ENCODE results near the gene AQP6.

The AQP6 gene

DNA sequence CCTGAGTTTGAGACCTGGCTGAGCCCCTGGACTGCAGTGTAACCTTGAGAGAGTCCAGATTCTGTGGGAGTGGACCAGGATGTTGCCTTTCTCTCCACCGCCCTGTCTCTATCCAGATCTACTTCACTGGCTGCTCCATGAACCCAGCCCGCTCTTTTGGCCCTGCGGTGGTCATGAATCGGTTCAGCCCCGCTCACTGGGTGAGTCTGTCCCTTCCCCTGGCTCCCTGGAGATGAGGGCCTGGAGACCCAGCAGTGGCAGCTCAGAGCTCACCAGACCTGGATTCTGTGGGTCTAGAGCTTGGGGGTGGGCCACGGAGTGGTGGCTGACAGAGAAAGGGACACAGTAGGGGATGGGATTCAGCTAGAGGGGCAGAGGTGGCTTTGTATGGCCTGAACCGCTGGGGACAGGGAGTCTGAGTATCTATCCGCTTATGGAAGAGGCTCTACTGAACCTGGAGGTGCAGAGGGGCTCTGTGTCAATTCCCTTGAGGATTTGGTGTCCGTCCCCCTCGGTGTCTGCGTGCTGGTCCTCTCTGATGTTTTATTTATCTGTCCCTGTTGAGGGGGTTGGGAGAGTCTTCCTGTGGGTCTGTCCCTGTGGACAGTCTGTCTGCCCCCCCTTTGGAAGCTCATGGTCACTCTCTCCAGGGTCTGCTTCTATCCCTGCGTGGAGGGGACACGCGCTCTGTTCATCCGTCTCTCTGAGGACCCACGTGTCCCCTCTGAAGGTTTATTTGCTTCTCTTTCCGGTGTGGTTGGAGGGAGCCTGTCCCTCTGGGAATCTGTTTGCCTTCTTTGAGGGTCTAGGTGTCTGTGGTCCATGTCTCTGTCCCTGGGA is 8.6 kb upstream of the AQP6 start:
- ATAC-seq: no peak
- TF ChIP-seq, protein P1, sequence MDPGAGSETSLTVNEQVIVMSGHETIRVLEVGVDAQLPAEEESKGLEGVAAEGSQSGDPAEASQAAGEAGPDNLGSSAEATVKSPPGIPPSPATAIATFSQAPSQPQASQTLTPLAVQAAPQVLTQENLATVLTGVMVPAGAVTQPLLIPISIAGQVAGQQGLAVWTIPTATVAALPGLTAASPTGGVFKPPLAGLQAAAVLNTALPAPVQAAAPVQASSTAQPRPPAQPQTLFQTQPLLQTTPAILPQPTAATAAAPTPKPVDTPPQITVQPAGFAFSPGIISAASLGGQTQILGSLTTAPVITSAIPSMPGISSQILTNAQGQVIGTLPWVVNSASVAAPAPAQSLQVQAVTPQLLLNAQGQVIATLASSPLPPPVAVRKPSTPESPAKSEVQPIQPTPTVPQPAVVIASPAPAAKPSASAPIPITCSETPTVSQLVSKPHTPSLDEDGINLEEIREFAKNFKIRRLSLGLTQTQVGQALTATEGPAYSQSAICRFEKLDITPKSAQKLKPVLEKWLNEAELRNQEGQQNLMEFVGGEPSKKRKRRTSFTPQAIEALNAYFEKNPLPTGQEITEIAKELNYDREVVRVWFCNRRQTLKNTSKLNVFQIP (CRISPR knock-in tag; IDR thresholded peaks at IDR 0.05; ENCODE audit: borderline replicate concordance, low read depth): no peak
- no peak for TF ChIP-seq ARNTL (CRISPR knock-in tag; IDR thresholded peaks at IDR 0.05; ENCODE audit: borderline replicate concordance, low read depth)
- no peak for TF ChIP-seq RARB (CRISPR knock-in tag; IDR thresholded peaks at IDR 0.05)
- TF ChIP-seq, protein P2, sequence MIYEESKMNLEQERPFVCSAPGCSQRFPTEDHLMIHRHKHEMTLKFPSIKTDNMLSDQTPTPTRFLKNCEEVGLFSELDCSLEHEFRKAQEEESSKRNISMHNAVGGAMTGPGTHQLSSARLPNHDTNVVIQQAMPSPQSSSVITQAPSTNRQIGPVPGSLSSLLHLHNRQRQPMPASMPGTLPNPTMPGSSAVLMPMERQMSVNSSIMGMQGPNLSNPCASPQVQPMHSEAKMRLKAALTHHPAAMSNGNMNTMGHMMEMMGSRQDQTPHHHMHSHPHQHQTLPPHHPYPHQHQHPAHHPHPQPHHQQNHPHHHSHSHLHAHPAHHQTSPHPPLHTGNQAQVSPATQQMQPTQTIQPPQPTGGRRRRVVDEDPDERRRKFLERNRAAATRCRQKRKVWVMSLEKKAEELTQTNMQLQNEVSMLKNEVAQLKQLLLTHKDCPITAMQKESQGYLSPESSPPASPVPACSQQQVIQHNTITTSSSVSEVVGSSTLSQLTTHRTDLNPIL (CRISPR knock-in tag; IDR thresholded peaks at IDR 0.05; ENCODE audit: low read depth): no peak
- TF ChIP-seq TOX (CRISPR knock-in tag; IDR thresholded peaks at IDR 0.05; ENCODE audit: borderline replicate concordance): no peak
- no peak for TF ChIP-seq PPARA (CRISPR knock-in tag; IDR thresholded peaks at IDR 0.05; ENCODE audit: borderline replicate concordance)
- TF ChIP-seq CSDC2 (CRISPR knock-in tag; IDR thresholded peaks at IDR 0.05): no peak
- TF ChIP-seq ZFP30 (CRISPR knock-in tag; IDR thresholded peaks at IDR 0.05): no peak

DNA sequence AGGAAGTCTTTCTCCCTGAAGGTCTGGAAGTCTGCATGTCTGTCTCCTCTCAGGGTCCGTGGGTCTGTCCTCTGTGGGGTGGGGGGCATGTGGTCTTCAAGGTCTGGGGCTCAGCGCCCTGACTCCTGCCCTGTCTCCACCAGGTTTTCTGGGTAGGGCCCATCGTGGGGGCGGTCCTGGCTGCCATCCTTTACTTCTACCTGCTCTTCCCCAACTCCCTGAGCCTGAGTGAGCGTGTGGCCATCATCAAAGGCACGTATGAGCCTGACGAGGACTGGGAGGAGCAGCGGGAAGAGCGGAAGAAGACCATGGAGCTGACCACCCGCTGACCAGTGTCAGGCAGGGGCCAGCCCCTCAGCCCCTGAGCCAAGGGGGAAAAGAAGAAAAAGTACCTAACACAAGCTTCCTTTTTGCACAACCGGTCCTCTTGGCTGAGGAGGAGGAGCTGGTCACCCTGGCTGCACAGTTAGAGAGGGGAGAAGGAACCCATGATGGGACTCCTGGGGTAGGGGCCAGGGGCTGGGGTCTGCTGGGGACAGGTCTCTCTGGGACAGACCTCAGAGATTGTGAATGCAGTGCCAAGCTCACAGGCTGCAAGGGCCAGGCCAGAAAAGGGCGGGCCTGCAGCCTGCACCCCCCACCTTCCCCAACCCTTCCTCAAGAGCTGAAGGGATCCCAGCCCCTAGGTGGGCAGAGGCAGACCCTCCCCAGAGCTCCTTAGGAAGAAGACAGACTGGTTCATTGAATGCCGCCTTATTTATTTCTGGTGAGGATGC is 7.7 kb upstream of the AQP6 start:
- TF ChIP-seq OSR1 (CRISPR knock-in tag; IDR thresholded peaks at IDR 0.05): no peak
- no peak for TF ChIP-seq BACH2 (CRISPR knock-in tag; IDR thresholded peaks at IDR 0.05; ENCODE audit: borderline replicate concordance)
- TF ChIP-seq, protein P2 (CRISPR knock-in tag; IDR thresholded peaks at IDR 0.05; ENCODE audit: low read depth): no peak
- no peak for TF ChIP-seq ZNF70 (CRISPR knock-in tag; IDR thresholded peaks at IDR 0.05)
- TF ChIP-seq RARB (CRISPR knock-in tag; IDR thresholded peaks at IDR 0.05): no peak
- TF ChIP-seq, protein P3, sequence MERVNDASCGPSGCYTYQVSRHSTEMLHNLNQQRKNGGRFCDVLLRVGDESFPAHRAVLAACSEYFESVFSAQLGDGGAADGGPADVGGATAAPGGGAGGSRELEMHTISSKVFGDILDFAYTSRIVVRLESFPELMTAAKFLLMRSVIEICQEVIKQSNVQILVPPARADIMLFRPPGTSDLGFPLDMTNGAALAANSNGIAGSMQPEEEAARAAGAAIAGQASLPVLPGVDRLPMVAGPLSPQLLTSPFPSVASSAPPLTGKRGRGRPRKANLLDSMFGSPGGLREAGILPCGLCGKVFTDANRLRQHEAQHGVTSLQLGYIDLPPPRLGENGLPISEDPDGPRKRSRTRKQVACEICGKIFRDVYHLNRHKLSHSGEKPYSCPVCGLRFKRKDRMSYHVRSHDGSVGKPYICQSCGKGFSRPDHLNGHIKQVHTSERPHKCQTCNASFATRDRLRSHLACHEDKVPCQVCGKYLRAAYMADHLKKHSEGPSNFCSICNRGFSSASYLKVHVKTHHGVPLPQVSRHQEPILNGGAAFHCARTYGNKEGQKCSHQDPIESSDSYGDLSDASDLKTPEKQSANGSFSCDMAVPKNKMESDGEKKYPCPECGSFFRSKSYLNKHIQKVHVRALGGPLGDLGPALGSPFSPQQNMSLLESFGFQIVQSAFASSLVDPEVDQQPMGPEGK (CRISPR knock-in tag; IDR thresholded peaks at IDR 0.05; ENCODE audit: borderline replicate concordance): no peak
- ATAC-seq: no peak

DNA sequence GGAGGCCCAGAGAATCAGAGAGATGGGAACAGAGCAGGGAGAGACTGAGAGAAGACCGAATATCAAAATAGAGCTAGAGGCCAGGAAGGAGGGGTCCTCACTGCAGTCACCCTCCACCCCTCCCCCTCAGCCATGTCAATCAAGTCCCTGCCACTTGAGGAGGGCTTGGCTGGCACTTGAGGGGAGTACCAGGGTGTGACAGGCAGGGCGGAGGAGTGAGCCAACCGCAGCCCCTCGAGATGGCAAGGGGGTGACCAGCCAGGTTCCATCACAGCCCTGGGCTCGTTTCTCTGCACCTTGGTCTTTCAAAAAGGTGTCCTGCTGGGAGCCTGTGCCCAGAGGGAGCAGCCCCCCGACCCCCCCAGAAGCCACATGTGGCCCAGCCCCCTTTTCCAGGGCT is 6.9 kb upstream of the AQP6 start:
- no peak for ATAC-seq
- no peak for TF ChIP-seq SNAI2 (CRISPR knock-in tag; IDR thresholded peaks at IDR 0.05)
- TF ChIP-seq ARNTL (CRISPR knock-in tag; IDR thresholded peaks at IDR 0.05; ENCODE audit: borderline replicate concordance, low read depth): no peak
- TF ChIP-seq ZNF565 (CRISPR knock-in tag; conservative IDR thresholded peaks at IDR 0.05; ENCODE audit: low read depth): no peak
- TF ChIP-seq, protein P4, sequence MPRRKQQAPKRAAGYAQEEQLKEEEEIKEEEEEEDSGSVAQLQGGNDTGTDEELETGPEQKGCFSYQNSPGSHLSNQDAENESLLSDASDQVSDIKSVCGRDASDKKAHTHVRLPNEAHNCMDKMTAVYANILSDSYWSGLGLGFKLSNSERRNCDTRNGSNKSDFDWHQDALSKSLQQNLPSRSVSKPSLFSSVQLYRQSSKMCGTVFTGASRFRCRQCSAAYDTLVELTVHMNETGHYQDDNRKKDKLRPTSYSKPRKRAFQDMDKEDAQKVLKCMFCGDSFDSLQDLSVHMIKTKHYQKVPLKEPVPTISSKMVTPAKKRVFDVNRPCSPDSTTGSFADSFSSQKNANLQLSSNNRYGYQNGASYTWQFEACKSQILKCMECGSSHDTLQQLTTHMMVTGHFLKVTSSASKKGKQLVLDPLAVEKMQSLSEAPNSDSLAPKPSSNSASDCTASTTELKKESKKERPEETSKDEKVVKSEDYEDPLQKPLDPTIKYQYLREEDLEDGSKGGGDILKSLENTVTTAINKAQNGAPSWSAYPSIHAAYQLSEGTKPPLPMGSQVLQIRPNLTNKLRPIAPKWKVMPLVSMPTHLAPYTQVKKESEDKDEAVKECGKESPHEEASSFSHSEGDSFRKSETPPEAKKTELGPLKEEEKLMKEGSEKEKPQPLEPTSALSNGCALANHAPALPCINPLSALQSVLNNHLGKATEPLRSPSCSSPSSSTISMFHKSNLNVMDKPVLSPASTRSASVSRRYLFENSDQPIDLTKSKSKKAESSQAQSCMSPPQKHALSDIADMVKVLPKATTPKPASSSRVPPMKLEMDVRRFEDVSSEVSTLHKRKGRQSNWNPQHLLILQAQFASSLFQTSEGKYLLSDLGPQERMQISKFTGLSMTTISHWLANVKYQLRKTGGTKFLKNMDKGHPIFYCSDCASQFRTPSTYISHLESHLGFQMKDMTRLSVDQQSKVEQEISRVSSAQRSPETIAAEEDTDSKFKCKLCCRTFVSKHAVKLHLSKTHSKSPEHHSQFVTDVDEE (CRISPR knock-in tag; IDR thresholded peaks at IDR 0.05): no peak
- no peak for TF ChIP-seq ISL1 (CRISPR knock-in tag; IDR thresholded peaks at IDR 0.05)
- no peak for TF ChIP-seq OSR1 (CRISPR knock-in tag; IDR thresholded peaks at IDR 0.05)
